ENCODE data around the gene PIM3.

Gene PIM3

GRCh38 chr22:49920859-49921258, 39.7 kb upstream of the PIM3 start:
- DNase-seq (ENCODE audit: low read depth, low spot score): no peak

GRCh38 chr22:49921508-49922278, 38.9 kb upstream of the PIM3 start:
- H3K27ac ChIP-seq (ENCODE audit: low read length): no peak overlapping the region
- no peak for DNase-seq (ENCODE audit: low read depth, low spot score)
- H3K27me3 ChIP-seq (ENCODE audit: control insufficient read depth, insufficient read depth, low read length): no peaks in the 10 kb centered on the region
- H3K4me3 ChIP-seq (ENCODE audit: low read length): no peak overlapping the region
- no peaks in the 10 kb centered on the region for H3K9me3 ChIP-seq (ENCODE audit: control insufficient read depth, insufficient read depth, low read length)
- WGBS (ENCODE audit: insufficient coverage, insufficient read length): no CpG with 5 or more reads among the region's 35 CpGs
- no peaks in the 10 kb centered on the region for H3K4me1 ChIP-seq (ENCODE audit: control insufficient read depth, insufficient read depth, low read length)
- H3K36me3 ChIP-seq (ENCODE audit: control insufficient read depth, insufficient read depth, low read length): peaks cover 2% of the 10 kb centered on the region

More at GRCh38 chr22:49920859-49921258, 39.7 kb upstream of the PIM3 start:
- peaks cover 2% of the 10 kb centered on the region for H3K36me3 ChIP-seq (ENCODE audit: control insufficient read depth, insufficient read depth, low read length)
- no peaks in the 10 kb centered on the region for H3K27me3 ChIP-seq (ENCODE audit: control insufficient read depth, insufficient read depth, low read length)
- no peak overlapping the region for H3K27ac ChIP-seq (ENCODE audit: low read length)
- WGBS (ENCODE audit: insufficient coverage, insufficient read length): no CpG with 5 or more reads among the region's 18 CpGs
- no peaks in the 10 kb centered on the region for H3K4me1 ChIP-seq (ENCODE audit: control insufficient read depth, insufficient read depth, low read length)
- no peak overlapping the region for H3K4me3 ChIP-seq (ENCODE audit: low read length)
- no peaks in the 10 kb centered on the region for H3K9me3 ChIP-seq (ENCODE audit: control insufficient read depth, insufficient read depth, low read length)

- Histone ChIP-seq H3K4me1 (ENCODE audit: control insufficient read depth, insufficient read depth, low read length) (no peaks in the 10 kb centered on the region; the same call in 1 of the 2 replicates), H3K27me3 (ENCODE audit: control insufficient read depth, insufficient read depth, low read length) (no peaks in the 10 kb centered on the region), H3K27ac (ENCODE audit: low read length) (no peak overlapping the region), H3K9me3 (ENCODE audit: control insufficient read depth, insufficient read depth, low read length) (no peaks in the 10 kb centered on the region), H3K4me3 (ENCODE audit: low read length) (no peak overlapping the region), H3K36me3 (ENCODE audit: control insufficient read depth, insufficient read depth, low read length) (peaks cover 2% of the 10 kb centered on the region)
- WGBS (ENCODE audit: insufficient coverage, insufficient read length): no CpG with 5 or more reads among the region's 22 CpGs
- DNase-seq (ENCODE audit: low read depth, low spot score): no peak
Observed at GRCh38 chr22:49922484-49922883, 38.1 kb upstream of the PIM3 start.

DNA sequence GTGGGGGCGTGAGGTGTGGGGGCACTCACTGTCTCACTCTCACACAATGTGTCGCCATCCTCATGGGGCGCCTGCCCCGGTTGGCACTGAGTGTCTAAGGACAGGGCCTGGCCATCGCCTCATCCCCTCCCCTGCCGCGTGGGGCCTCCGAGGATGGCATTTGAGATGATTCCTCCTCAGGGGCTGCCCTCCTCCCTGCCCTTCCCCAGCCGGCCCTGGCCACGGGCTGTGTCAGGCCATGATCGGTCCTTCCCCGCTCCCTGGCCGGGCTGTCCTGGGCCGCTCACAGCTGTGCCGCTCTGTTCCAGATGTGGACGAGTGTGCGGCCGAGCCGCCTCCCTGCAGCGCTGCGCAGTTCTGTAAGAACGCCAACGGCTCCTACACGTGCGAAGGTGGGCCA, 37.6 kb upstream of the PIM3 start:
- no CpG with 5 or more reads among the region's 25 CpGs for WGBS (ENCODE audit: insufficient coverage, insufficient read length)
- Histone ChIP-seq H3K4me1 (ENCODE audit: control insufficient read depth, insufficient read depth, low read length) (no peaks in the 10 kb centered on the region; the same call in 1 of the 2 replicates), H3K27me3 (ENCODE audit: control insufficient read depth, insufficient read depth, low read length) (no peaks in the 10 kb centered on the region), H3K4me3 (ENCODE audit: low read length) (no peak overlapping the region), H3K27ac (ENCODE audit: low read length) (no peak overlapping the region), H3K9me3 (ENCODE audit: control insufficient read depth, insufficient read depth, low read length) (no peaks in the 10 kb centered on the region), H3K36me3 (ENCODE audit: control insufficient read depth, insufficient read depth, low read length) (peaks cover 2% of the 10 kb centered on the region)
- no peak for DNase-seq (ENCODE audit: low read depth, low spot score)

DNA sequence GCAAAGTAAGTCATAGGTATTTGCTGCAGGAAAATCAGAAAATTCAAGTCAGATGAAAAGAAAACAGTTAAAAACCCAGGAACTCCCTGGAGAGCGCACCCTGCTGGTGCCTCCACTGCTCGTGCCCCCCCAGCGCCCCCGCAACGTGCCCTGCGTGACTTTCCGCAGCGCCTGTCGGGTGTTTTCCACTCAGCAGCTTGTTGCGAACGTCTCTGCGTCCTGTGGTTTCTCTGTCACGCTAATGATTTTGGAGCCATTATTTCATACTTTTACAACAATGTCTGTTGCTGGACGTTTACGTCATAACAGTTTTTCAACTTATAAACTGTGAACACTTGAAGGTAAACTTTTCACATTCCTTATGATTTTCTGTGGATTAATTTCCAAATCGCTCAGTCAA, 37.1 kb upstream of the PIM3 start:
- no CpG with 5 or more reads among the region's 16 CpGs for WGBS (ENCODE audit: insufficient coverage, insufficient read length)
- no peaks in the 10 kb centered on the region for H3K27me3 ChIP-seq (ENCODE audit: control insufficient read depth, insufficient read depth, low read length)
- H3K4me3 ChIP-seq (ENCODE audit: low read length): no peak overlapping the region
- H3K36me3 ChIP-seq (ENCODE audit: control insufficient read depth, insufficient read depth, low read length): peaks cover 2% of the 10 kb centered on the region
- DNase-seq (ENCODE audit: low read depth, low spot score): no peak
- no peak overlapping the region for H3K27ac ChIP-seq (ENCODE audit: low read length)
- no peaks in the 10 kb centered on the region; the same call in 1 of the 2 replicates for H3K4me1 ChIP-seq (ENCODE audit: control insufficient read depth, insufficient read depth, low read length)
- no peaks in the 10 kb centered on the region for H3K9me3 ChIP-seq (ENCODE audit: control insufficient read depth, insufficient read depth, low read length)

DNA sequence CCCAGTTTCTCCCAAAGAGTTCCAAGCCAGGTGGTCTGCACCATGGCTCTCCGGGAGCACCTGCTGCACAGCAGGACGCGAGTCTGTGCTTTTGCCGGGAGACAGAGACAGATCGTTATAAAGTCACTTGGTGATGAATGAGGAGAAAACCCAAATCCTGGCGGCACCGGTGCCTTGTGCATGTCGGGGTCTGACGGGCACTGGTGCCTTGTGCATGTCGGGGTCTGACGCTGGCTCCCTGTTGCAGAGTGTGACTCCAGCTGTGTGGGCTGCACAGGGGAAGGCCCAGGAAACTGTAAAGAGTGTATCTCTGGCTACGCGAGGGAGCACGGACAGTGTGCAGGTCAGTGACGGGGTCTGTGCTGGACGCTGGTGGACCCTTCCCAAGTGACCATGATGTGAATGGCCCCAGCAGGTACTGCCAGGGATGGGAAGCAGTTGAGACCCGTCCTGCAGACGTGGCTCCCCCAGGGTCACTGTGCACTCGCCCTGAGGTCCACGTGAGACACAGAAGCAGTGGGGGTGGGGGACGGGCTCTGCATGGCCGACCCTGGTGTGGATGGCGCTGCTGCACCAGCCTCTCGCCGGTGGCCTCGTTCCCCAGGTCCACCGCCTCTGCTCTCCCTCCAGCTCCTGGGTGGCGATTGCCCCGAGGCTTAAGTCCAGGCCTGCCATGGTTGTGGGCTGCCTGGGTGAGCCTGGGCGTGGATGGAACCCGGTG, 36.3 kb upstream of the PIM3 start:
- Histone ChIP-seq H3K27ac (ENCODE audit: low read length) (no peak overlapping the region), H3K36me3 (ENCODE audit: control insufficient read depth, insufficient read depth, low read length) (peaks cover 2% of the 10 kb centered on the region)

DNA sequence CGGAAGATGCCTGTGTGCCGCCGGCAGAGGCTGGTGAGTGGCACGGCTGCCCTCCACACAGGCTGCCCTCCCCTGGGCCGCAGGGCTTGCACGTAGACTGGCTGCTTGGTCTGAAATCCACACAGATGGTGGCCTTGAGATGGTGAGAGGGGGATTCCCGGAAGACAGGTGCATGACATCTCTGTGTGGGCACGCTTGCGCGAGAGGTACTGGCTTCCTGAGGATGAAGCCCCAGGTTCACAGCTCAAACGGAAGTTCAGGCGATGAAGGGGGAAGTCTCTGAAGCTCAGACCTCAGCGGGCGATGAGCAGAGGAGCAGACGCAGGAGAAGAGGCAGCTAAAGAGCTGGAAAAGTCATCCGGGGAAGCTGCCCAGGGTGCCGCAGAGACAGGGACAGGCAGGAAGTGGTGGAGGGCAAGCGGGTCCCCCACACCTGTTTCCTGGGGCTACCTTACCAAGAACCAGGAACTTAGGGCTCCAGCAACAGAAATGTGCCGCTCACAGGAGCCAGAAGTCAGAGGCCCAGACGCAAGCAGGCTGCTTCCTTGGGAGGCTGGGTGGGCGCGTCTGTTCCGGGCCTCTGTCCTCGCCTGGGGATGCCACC, 34.9 kb upstream of the PIM3 start:
- WGBS (ENCODE audit: insufficient coverage, insufficient read length): no CpG with 5 or more reads among the region's 24 CpGs
- no peaks in the 10 kb centered on the region; the same call in 1 of the 2 replicates for H3K4me1 ChIP-seq (ENCODE audit: control insufficient read depth, insufficient read depth, low read length)
- H3K27ac ChIP-seq (ENCODE audit: low read length): no peak overlapping the region
- no peak for DNase-seq (ENCODE audit: low read depth, low spot score)
- H3K27me3 ChIP-seq (ENCODE audit: control insufficient read depth, insufficient read depth, low read length): peaks cover 6% of the 10 kb centered on the region; the same call in 1 of the 2 replicates
- no peaks in the 10 kb centered on the region; the same call in none of the 2 replicates for H3K36me3 ChIP-seq (ENCODE audit: control insufficient read depth, insufficient read depth, low read length)
- no peak overlapping the region for H3K4me3 ChIP-seq (ENCODE audit: low read length)
- no peaks in the 10 kb centered on the region for H3K9me3 ChIP-seq (ENCODE audit: control insufficient read depth, insufficient read depth, low read length)

More for the DNA sequence above, 36.3 kb upstream of the PIM3 start:
- Histone ChIP-seq H3K4me3 (ENCODE audit: low read length) (no peak overlapping the region), H3K9me3 (ENCODE audit: control insufficient read depth, insufficient read depth, low read length) (no peaks in the 10 kb centered on the region), H3K4me1 (ENCODE audit: control insufficient read depth, insufficient read depth, low read length) (no peaks in the 10 kb centered on the region; the same call in 1 of the 2 replicates), H3K27me3 (ENCODE audit: control insufficient read depth, insufficient read depth, low read length) (no peaks in the 10 kb centered on the region)
- no CpG with 5 or more reads among the region's 31 CpGs for whole genome bisulfite sequencing (ENCODE audit: insufficient coverage, insufficient read length)
- no peak for DNase-seq (ENCODE audit: low read depth, low spot score)

GRCh38 chr22:49926916-49927315, 33.7 kb upstream of the PIM3 start:
- no peak for DNase-seq (ENCODE audit: low read depth, low spot score)
- peaks cover 6% of the 10 kb centered on the region; the same call in 1 of the 2 replicates for H3K27me3 ChIP-seq (ENCODE audit: control insufficient read depth, insufficient read depth, low read length)
- no peak overlapping the region; the same call in 1 of the 2 replicates for H3K4me3 ChIP-seq (ENCODE audit: low read length)
- no peaks in the 10 kb centered on the region; the same call in 1 of the 2 replicates for H3K4me1 ChIP-seq (ENCODE audit: control insufficient read depth, insufficient read depth, low read length)
- no peak overlapping the region for H3K27ac ChIP-seq (ENCODE audit: low read length)
- WGBS (ENCODE audit: insufficient coverage, insufficient read length): no CpG with 5 or more reads among the region's 18 CpGs
- no peaks in the 10 kb centered on the region; the same call in 1 of the 2 replicates for H3K36me3 ChIP-seq (ENCODE audit: control insufficient read depth, insufficient read depth, low read length)
- no peaks in the 10 kb centered on the region for H3K9me3 ChIP-seq (ENCODE audit: control insufficient read depth, insufficient read depth, low read length)

GRCh38 chr22:49927483-49928184, 32.9 kb upstream of the PIM3 start:
- Histone ChIP-seq H3K4me1 (ENCODE audit: control insufficient read depth, insufficient read depth, low read length) (no peaks in the 10 kb centered on the region; the same call in 1 of the 2 replicates), H3K27ac (ENCODE audit: low read length) (no peak overlapping the region), H3K4me3 (ENCODE audit: low read length) (no peak overlapping the region), H3K9me3 (ENCODE audit: control insufficient read depth, insufficient read depth, low read length) (no peaks in the 10 kb centered on the region), H3K27me3 (ENCODE audit: control insufficient read depth, insufficient read depth, low read length) (peaks cover 6% of the 10 kb centered on the region; the same call in 1 of the 2 replicates), H3K36me3 (ENCODE audit: control insufficient read depth, insufficient read depth, low read length) (no peaks in the 10 kb centered on the region; the same call in 1 of the 2 replicates)
- no CpG with 5 or more reads among the region's 26 CpGs for WGBS (ENCODE audit: insufficient coverage, insufficient read length)
- no peak for DNase-seq (ENCODE audit: low read depth, low spot score)

GRCh38 chr22:49928185-49928495, 32.4 kb upstream of the PIM3 start:
- Histone ChIP-seq H3K9me3 (ENCODE audit: control insufficient read depth, insufficient read depth, low read length) (no peaks in the 10 kb centered on the region), H3K27ac (ENCODE audit: low read length) (no peak overlapping the region), H3K4me1 (ENCODE audit: control insufficient read depth, insufficient read depth, low read length) (no peaks in the 10 kb centered on the region; the same call in 1 of the 2 replicates), H3K27me3 (ENCODE audit: control insufficient read depth, insufficient read depth, low read length) (peaks cover 6% of the 10 kb centered on the region; the same call in 1 of the 2 replicates), H3K4me3 (ENCODE audit: low read length) (no peak overlapping the region), H3K36me3 (ENCODE audit: control insufficient read depth, insufficient read depth, low read length) (no peaks in the 10 kb centered on the region; the same call in 1 of the 2 replicates)
- no peak for DNase-seq (ENCODE audit: low read depth, low spot score)
- WGBS (ENCODE audit: insufficient coverage, insufficient read length): no CpG with 5 or more reads among the region's 8 CpGs
